ENCODE measurements around the gene TCEAL3. TPM values are rescaled to one million over a fixed set of nuclear protein-coding genes. Genes with fewer than 3 reads are reported as not detected.

TCEAL3 gene
- total and polyA plus RNA-seq, 9 of the 15 experiments (the other 6 are each of a cell fraction or from before 2014, with no cell fraction given) = not detected

DNA sequence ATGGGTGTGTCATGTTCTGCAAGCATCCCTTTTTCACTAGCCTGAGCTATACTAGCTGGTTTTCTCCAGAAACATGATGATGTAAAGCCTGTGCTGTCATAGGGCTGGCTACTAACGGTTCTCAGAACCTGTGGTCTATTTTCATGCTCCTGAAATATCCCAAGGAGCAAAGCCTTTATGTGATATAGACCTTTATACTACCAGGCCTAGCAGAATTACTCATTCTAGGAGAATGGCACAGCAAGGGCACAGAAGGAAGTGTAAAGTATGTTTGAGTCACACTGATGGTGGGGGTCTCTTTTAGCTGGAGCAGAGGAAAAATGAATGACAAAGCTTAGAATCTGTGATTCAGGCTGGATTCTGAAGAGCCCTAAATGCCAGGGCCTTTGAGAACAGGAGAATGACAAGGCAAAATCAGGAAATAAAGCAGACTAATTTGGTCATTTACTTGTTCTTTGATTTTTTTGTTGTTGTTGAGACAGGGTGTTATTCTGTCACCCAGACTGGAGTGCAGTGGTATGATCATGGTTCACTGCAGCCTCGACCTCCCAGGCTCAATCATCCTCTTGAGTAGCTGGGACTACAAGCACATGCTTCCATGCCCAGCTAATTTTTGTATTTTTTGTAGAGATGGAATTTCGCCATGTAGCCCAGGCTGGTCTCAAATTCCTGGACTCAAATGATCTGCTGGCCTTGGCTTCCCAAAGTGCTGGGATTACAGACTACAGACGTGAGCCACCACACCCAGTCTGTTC lies 32.8 kb downstream of the TCEAL3 start:
- CTCF ChIA-PET (ENCODE audit: low intra/inter-chr PET ratio) = no interaction called here

More for the DNA sequence above, 32.8 kb downstream of the TCEAL3 start:
- 0% methylated on average over 4 of the region's 4 CpGs for WGBS (ENCODE audit: insufficient coverage, low coverage, missing lambda C conversion rate)
- Histone ChIP-seq H3K79me2 (ENCODE audit: control insufficient read depth, insufficient read depth, low read length) (no peaks in the 10 kb centered on the region), H3K4me3 (no peak overlapping the region), H3K9ac (ENCODE audit: insufficient read depth in 1 of 2, low read depth in 2 of 2, low read length in 2 of 2) (no peak overlapping the region), H3K4me2 (ENCODE audit: insufficient read depth, low read length) (no peak overlapping the region), H3K27ac (ENCODE audit: extremely low read depth, low read depth, low read length) (no peak overlapping the region), H4K20me1 (replicated peaks; ENCODE audit: control insufficient read depth, insufficient read depth, low read length) (no peaks in the 10 kb centered on the region), H3K27me3 (ENCODE audit: control insufficient read depth in 2 of 2, insufficient read depth in 2 of 2, low read length in 2 of 2) (no peaks in the 10 kb centered on the region), H2AFZ (ENCODE audit: low read depth, low read length) (no peak overlapping the region), H3K9me1 (ENCODE audit: control insufficient read depth, insufficient read depth, low read length) (no peaks in the 10 kb centered on the region), H3K36me3 (ENCODE audit: control insufficient read depth, insufficient read depth, low read length) (no peaks in the 10 kb centered on the region), H3K4me1 (replicated peaks in 1 of 2; ENCODE audit: control insufficient read depth in 2 of 2, insufficient read depth in 2 of 2, low read length in 2 of 2) (no peaks in the 10 kb centered on the region), H3K9me3 (replicated peaks; ENCODE audit: control insufficient read depth, insufficient read depth, low read depth, low read length) (no peaks in the 10 kb centered on the region)
- DNase-seq (ENCODE audit: extremely low read depth in 1 of 4, low spot score in 3 of 4) = no peak
- BruUV-seq (replicated peaks) = no TSS peak
- no peak for FAIRE-seq
- POLR2A ChIA-PET = no interaction called here
- TF ChIP-seq ATF1 (CRISPR knock-in tag; IDR thresholded peaks at IDR 0.05) (no peak), ATF1 (tag; IDR thresholded peaks at IDR 0.05) (no peak), RBM17 (IDR thresholded peaks at IDR 0.05; ENCODE audit: borderline replicate concordance, low read depth, low read length) (no peak), WHSC1 (IDR thresholded peaks at IDR 0.05; ENCODE audit: low read length) (no peak), ZNF780A (CRISPR knock-in tag; IDR thresholded peaks at IDR 0.05) (no peak), ELF2 (CRISPR knock-in tag; IDR thresholded peaks at IDR 0.05) (no peak), ZEB2 (IDR thresholded peaks at IDR 0.05) (no peak), FOXA3 (CRISPR knock-in tag; conservative IDR thresholded peaks at IDR 0.05 in 1 of 2, IDR thresholded peaks at IDR 0.05 in 1 of 2) (no peak), STAT5A (IDR thresholded peaks at IDR 0.05; ENCODE audit: borderline replicate concordance, low read length) (no peak), FOXK2 (conservative IDR thresholded peaks at IDR 0.05 in 1 of 2, IDR thresholded peaks at IDR 0.05 in 1 of 2; ENCODE audit: low read depth in 2 of 2) (no peak)
- TF ChIP-seq, protein P1, sequence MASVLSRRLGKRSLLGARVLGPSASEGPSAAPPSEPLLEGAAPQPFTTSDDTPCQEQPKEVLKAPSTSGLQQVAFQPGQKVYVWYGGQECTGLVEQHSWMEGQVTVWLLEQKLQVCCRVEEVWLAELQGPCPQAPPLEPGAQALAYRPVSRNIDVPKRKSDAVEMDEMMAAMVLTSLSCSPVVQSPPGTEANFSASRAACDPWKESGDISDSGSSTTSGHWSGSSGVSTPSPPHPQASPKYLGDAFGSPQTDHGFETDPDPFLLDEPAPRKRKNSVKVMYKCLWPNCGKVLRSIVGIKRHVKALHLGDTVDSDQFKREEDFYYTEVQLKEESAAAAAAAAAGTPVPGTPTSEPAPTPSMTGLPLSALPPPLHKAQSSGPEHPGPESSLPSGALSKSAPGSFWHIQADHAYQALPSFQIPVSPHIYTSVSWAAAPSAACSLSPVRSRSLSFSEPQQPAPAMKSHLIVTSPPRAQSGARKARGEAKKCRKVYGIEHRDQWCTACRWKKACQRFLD (CRISPR knock-in tag; IDR thresholded peaks at IDR 0.05) = no peak
- ATAC-seq = no peak
- in situ Hi-C loops (cut with MboI) (no loop called here), intact Hi-C loops (cut with micrococcal nuclease) (no loop called here)
